ENCODE results near the gene MCAM.

Gene MCAM

GRCh38 chr11:119344291-119345010, 27.5 kb upstream of the MCAM start:
- no peak for DNase-seq

- DNase-seq: no peak
Measured at GRCh38 chr11:119343726-119344125, 26.8 kb upstream of the MCAM start.

GRCh38 chr11:119342362-119343130, 25.6 kb upstream of the MCAM start:
- no peak for DNase-seq

GRCh38 chr11:119342023-119342300, 25.0 kb upstream of the MCAM start:
- no peak for DNase-seq

- DNase-seq: no peak
Measured at GRCh38 chr11:119341222-119342022, 24.5 kb upstream of the MCAM start.

GRCh38 chr11:119340335-119341221, 23.6 kb upstream of the MCAM start, which contains the start of gene C1QTNF5:
C1QTNF5 (minus strand) TSS chr11:119340883; CDS start chr11:119340397, 486 bp downstream.
- no peak for DNase-seq

GRCh38 chr11:119339589-119340334, 22.8 kb upstream of the MCAM start:
- DNase-seq: no peak

- no peak for DNase-seq
Measured at GRCh38 chr11:119338965-119339588, 22.1 kb upstream of the MCAM start.

GRCh38 chr11:119338318-119338890, 21.5 kb upstream of the MCAM start:
- peak; percentile 48 for DNase-seq

GRCh38 chr11:119337581-119338317, 20.8 kb upstream of the MCAM start:
- DNase-seq: no peak

- DNase-seq: no peak
Measured at GRCh38 chr11:119336744-119337469, 20.0 kb upstream of the MCAM start.

- DNase-seq: no peak
Measured at GRCh38 chr11:119335655-119336543, 19.0 kb upstream of the MCAM start.

- no peak for DNase-seq
Measured at GRCh38 chr11:119335091-119335654, 18.2 kb upstream of the MCAM start.

GRCh38 chr11:119334174-119334930, 17.4 kb upstream of the MCAM start, which contains the start of gene RNF26:
RNF26 (plus strand) TSS chr11:119334527; CDS start chr11:119335123, 596 bp downstream.
- peak; percentile 88 for DNase-seq

GRCh38 chr11:119332111-119332765, 15.3 kb upstream of the MCAM start:
- DNase-seq: no peak

GRCh38 chr11:119330237-119330636, 13.3 kb upstream of the MCAM start:
- DNase-seq: no peak

GRCh38 chr11:119329320-119329719, 12.4 kb upstream of the MCAM start:
- DNase-seq: no peak

Data from activated CD4-positive, alpha-beta T cell treated with anti-CD3 and anti-CD28 coated beads for 1 hour (primary cell).